GM19468 (cell line): ENCODE results near the gene GMDS.

Experiments
- ATAC-seq: cut with Tn5 transposase; IDR thresholded peaks from one replicate; pipeline ENCODE4 v1.9.1; 2021; ENCODE audit warnings: mild to moderate bottlenecking, moderate library complexity, moderate number of reproducible peaks; ENCODE audit not compliant: unreplicated experiment; ENCODE audit errors: extremely low read depth

The GMDS gene

DNA sequence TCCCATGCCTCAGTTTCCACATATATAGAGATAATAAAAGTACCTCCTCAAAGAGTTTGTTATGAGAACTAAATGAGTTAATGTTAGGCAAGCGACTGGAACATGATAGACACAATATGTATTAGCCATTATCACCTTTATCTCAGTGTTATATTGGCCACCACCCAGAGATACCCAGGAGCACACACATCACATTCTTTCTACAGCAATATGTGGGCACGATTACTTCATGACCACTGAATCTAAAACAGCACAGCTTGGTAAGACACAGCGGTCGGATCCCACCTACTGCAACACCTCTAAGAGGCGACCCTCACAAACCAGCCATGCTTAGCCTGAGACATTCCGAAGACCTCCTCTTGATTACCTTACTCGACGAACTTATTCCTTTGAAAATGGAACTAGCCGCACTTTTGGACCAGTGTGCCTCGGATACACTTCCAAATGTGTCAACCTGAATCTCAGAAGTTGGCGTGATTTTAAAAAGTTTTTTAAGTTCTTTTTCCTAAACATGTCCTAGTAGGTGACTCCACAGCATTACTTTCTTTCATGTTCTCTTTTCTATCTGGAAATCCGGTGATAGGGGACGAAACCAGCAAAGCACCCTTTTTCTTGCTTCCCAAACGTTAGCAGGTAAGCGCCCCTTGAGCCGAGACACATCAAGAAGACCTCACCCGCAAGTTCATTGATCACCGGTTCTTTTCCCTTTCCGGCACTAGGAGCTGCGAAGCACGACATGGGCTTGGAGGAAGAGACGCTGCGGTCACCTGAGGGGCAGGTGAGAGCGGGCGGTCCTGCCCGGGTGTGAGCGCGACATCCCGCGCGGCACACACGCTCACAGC is 923 bp downstream of the GMDS start:
- ATAC-seq, result no peak

DNA sequence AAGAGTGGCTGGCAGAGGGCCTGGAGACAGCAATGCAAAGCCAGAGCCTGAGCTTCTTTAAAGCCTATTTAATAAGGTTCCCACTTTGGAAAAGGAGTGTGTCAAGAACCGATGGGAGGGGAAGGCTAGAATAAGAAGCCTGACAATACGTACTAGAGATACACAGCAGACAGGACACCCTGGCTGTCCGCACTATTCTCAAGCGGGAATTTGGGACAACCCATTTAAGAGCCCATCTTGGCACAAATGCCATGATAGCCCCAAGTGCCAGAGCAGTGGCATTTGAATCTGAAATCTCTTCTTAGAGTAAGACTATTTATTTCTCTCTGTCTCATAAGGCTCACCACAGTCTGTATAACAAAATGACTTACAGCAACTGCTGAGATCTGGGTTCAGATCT is 3.1 kb downstream of the GMDS start:
- ATAC-seq, result no peak

DNA sequence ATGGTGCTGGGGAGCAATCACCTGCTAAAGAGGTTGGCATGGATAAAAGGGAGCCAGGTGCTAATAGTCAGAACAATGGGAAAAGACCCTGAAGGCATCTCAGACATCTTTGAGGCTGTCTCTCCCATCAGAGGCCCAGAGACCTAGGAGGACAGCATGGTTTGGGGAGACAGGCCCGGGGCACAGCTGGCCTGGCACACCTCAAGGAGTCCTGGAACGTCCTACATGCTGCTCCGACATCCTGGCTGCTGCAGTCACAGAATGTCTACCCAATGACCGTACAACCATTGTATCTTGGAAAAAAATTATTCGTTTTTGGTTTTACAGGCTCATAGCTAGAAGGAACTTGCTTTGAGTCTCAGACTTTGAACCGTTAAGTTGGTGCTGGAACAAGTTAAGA is 4.4 kb downstream of the GMDS start:
- ATAC-seq, result no peak

DNA sequence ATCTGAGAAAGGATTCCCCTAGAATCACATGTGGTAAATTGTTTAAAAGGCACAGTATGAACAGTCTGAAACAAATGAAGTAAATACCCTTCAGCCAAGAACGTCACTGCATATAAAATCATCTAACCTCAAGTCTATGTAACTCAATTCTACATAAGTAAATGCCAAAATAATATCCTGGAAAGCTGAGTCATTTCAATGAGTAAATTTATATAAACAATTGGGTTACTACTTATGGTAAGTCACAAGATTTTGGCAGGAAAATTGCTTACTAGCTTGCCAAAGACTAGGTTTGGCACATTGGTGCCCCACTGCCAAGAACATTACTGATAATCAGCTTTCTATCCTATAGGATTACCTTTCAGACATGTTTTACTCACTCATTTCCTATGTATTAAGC is 8.4 kb downstream of the GMDS start:
- ATAC-seq, result no peak

DNA sequence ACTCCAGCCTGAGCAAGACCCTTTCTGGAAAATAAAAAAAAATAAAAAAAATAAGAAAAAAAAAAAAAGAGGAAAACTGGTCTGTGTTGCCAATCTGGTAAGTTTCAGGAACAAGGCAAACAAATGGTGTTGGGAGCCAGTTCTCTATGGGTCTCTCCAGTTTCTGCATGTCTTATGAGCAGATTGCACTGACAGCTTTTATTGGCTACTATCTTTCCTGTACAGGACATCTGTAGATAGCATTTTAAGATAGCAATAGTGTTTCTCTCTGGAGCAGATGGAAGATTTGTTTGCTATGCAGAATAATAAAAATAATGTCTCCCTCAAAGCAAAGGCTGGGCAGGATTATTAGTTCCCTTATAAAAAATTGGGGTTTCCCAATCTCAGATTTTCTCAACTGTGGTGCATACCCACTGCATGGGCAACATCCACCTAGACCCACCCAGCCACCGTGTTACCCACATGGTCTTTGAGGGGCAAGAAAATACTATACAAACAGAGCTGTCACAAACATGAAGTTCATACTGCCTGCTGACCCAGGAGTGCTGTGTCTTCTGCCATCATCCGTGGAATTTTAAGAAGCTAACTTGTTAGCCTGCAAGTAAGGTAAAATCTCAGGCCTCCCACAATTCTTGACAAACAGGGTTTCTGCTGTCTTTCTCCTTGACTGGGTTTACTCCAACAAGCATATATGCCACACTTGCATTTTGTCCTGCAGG is 9.5 kb downstream of the GMDS start:
- no peak for ATAC-seq

DNA sequence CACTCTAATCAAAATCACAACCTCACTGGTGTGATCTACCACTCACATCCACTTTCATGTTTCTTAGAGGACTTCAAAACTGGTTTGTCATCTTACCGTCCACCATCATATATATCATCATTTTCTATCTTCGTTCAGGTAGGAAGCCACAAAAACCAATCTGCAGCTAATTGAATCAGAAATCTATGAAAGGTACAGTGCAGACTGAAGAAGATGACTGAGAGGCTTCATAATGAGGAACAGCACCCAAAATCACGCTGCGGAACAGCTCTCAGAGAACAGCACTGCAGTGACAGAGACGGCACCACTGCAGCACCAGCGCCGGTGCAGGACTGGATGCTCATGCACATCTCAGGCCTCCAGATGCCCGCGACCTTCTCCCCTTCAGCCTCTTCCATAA is 13.0 kb downstream of the GMDS start:
- peak; percentile 43 for ATAC-seq

DNA sequence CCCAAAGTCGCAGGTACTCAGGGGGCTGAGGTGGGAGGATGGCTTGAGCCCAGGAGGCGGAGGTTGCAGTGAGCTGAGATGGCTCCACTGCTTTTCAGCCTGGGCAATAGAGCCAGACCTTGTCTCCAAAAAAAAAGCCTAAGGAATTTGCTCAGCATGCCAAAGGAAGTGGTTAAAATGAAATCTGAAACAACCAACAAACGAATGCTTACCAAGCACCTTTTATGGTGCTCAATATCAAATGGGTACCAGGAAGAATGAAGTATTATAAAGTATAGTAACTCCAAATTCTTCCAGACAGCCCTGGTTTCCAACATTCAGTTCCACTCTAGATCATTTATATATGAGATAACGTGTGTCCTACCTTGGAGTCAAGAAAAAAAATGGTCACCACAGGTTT is 14.0 kb downstream of the GMDS start:
- no peak for ATAC-seq

DNA sequence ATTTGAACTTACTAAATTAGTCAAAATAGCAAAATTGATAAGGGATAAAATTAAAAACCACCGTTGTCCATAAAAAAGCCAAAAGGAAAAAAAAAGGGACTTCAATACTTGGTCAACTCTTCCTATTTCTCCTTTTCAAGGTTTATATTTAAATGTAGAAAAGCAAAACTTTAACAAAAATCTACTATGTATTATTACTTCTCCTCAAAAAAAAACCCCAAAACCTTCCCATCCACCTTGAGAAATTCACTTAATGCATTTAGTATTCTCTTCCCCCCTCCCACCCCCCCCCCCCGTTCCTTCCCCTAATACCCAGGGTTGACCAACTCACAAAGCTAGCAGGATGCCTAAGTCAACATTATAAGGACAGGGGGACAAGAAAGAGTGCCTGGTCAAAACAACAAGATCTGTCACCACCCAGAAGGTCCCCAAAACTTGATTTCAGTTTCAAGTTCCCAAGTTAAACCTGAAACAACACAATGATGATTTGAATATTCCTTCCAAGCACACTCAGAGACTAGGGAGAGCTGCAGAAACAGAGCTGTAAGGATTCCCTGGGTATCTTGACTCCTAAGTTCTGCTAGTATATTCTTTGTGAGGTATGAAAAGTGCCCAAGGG is 14.6 kb downstream of the GMDS start:
- ATAC-seq, result no peak

DNA sequence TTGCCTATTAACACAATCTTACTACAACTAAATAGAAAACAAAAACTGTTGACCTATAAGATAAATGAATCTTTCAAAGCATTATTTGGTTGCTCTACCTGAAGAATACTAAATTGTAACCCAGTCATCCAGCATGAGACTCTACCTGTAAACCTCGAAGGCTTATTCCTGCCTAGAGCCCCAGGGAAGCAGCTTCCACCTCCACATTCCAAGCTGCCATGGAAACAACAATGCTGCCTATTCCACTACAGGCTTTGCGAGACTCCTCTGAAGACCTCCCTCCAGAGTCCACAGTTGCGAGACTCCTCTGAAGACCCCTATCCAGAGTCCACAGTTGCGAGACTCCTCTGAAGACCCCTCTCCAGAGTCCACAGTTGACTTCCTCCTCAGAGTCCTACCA is 15.7 kb downstream of the GMDS start:
- no peak for ATAC-seq

DNA sequence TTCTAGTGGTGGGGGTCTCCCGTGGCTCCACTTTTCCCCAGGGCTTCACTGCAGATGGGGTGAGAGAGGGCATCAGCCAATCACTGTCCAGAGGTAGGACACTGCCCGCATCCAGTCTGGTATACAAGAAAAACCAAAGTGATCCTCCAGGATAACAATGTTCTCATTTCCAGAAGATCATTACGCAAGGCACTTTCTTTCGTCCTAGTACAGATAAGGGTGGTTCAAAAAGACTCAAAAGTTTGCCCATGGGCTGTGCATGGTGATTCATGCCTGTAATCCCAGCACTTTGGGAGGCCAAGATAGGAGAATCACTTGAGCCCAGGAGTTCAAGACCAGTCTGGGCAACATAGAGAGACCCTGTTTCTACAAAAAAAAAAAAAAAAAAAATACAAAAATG is 16.4 kb downstream of the GMDS start:
- no peak for ATAC-seq

DNA sequence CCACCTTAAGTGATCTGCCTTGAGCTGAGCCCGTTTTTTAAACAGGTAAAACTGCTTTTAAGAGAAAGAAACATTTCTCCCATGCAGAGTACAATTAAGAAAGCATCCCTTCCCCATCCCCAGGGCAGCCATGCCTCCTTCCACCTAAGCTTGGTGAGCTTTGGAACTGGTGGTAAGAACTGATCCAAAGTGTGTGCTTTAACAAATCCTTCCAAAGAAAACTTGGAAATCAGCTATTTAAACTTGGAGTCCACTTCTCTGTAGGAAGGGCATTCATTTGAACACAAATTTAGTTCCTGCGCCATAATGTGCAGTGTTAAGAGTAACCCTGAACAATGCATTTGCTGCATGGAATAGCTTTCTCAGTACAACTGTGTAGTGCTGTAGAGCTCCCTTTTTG is 17.0 kb downstream of the GMDS start:
- no peak for ATAC-seq

DNA sequence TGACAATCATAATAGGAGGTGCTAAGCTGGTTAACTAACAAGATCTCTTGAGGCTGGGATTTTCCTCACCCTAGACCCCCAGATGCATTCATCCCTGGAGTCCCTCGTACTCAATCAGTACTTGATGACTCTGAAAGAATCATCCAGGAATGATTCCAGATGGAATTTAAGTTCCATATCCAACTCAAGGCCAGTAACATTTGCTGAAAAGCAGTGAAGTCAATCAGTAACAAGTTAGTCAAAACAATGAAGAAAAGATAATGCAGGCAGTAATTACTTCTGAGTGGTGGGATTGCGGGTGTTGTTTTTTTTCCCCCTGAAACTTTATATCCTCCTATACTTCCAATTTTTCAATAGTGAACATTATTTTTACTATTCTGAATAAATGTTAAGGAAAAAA is 18.6 kb downstream of the GMDS start:
- no peak for ATAC-seq

DNA sequence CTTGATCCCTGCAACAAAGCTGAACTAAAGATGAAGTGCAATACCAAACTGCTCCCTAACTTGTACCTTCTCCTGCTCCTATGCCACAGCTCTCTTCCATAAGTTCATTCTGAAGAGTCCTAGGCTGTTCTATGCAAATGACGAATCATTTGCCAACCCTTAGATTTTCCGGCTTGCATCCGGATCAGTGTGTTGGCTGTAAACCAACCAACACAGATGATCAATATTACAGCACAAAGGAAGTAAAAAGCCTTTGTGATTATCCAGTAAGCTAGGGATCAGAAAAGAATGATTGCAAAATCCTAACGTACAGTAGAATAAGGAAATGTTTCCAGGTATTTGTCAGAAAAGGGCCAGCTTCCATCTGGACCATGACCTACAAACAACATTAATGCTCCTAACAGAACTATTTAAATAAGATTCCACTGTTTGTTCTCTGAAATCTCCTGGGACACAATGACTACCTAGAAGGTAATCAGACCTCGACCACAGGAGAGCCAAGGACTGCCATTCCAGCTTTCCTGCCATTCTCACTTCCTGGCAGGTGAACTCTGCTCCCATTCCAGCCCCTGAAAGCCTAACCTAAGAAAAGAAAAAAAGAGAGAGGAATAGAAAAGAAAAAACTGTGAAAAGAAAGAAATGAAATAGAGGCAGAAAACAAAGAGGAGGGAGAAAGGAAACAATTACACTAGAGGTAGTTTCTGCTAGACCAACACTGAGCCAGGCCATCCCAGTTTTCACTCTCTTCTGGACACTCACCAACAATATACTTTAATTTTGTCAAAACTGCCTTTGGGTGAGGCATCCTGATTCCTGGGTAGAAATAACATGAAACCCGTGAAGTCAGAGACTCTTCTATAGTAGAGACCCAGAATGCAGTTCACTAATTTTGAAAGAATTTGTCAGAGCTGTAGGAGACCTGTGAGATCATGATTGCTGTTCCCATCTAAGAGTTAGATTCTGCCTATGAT is 19.7 kb downstream of the GMDS start:
- ATAC-seq, result no peak

DNA sequence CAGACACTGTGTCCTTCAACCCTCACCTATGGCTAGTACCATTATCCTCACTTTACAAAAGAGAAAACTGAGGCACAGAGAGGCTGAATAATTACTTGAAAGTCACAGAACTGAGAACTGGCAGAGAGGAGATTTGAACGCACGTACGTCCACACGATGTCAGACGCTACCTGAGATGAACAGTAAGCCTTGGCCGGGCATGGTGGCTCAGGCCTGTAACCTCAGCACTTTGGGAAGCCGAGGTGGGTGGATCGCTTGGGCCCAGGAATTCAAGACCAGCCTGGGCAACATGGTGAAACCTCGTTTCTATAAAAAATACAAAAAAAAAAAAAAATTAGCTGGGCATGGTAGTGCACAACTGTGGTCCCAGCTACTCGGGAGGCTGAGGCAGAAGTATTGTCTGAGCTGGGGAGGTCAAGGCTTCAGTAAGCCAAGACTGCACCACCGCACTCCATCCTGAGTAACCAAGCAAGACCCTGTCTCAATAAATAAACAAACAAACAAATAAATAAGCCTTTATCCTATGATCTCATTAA is 20.5 kb downstream of the GMDS start:
- ATAC-seq, result no peak

DNA sequence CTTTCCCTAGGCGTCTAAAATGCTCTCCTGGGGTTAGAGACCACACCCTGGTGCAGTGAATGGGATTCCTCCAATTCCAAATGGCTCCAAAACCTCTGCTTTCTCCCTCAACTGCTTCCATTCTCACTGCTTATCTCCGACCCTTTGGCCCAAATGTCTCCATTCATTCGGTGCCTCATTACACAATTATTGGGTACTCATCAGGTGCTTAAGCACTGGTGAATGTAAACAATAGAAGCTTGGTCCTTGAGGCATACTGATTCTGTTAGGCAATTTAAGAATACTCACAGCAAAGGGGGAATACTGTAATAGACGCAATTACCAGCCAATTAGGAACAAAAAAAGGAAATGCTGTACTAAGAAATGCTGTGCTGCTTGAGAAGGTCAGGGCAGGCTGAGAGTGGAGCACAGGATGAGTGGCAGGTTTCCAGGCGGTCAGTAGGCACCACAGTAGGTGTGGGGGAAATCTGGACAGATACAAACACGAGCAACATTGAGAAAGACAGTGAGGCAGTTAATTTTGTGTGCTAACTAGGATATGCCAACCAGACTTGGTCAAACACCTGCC is 23.0 kb downstream of the GMDS start:
- no peak for ATAC-seq

DNA sequence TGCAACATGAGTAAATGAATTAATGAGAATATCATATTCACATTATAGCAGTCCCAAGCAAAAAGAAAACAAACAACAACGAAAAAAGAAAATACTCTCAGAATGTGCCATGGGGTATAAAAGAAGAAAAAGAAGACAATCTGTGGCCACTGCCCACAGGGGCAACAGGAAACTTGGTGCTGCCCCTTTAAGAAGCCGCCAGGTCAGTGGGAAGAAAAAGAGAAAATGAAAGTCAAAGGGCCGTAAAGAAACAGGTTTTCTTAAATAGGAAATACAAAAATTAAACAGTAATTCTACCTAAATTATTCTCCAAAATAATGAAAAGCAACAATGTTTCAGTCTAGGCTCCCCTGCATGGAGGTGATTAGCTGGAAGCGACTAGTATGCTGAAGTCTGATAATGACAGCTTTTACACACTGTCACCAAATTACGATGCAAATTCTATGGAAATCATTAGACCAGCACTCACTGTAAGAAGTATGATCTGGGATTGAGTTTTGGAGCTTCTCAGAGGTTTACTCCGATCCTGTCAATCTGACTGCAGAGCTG is 23.6 kb downstream of the GMDS start:
- ATAC-seq, result no peak

DNA sequence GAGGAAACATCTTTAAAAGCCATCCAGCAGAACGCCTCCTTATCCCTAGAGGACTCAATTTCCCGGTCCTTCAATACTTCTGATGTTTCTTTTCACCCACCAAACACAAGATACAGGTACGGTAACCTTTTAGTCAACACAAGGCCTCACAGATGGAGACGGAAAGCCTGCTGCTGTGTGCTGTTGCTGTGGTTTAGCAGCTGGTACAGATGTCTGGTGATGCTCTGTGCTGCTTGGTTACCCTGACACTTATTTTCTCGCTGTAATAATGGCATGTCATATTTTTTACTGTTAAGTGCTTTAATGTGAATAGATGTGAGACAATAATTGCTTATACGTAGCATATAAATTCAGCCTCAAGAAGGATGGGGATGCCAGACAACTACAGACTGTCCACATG is 25.3 kb downstream of the GMDS start:
- no peak for ATAC-seq

DNA sequence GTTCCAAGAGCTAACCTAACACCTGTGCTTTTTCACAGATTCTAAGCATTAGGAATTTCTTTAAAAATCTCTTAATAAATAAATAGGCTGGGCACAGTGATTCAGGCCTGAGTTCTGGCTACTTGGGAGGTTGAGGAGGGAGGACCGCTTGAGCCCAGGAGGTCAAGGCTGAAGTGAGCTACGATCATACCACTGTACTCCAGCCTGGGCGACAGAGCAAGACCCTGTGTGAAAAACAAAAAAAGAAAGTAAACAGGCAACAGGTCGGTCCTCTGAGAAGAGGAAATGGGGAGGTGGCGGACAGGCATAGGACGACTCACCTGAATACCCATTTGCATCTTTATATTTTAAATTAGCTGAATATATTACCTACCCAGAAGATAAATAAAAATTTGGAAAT is 26.5 kb downstream of the GMDS start:
- no peak for ATAC-seq

DNA sequence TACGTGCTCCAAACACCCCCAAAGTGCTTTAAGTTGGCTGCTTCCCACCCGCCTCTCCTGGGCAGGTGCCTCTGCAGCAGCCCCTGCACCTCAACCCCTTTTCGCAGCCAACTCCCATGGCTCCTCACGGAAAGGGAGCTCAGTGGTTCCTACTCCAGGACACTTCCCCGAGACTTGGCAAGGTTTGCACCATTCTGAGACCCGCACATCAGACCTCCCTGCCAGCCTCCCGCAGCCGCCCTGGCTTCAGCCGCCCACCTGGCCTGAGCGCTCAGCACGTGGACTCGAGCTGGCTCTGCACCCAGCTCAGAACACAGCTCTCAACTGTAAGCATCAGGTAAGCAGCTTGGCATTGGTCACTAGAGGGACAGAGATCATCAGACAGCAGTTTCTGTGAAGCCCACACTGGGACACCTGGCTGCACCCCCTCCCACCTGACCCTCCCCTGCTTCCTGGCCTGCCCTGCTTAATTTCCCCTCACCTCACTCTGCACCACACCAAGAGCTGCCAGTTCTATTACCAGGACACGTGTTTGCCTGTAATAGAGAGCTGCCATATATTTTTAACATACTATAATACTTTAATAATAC is 28.5 kb downstream of the GMDS start:
- ATAC-seq, result no peak
